KMS-11 (cell line): ENCODE results near the gene CACNB2.

Experiments
- H2AFZ ChIP-seq: fragments of 200-600 bp; sonication (generic); 2 replicates; pipeline ENCODE4 v1.6.1; 2016; ENCODE audit warnings: antibody characterized with exemption, mixed run types, low read depth
- H3K27ac ChIP-seq: fragments of 200-600 bp; sonication (generic); 2 replicates; pipeline ENCODE4 v1.6.1; 2016; ENCODE audit warnings: mild to moderate bottlenecking, mixed run types
- H3K27me3 ChIP-seq: fragments of 200-600 bp; sonication (generic); 2 replicates; pipeline ENCODE4 v1.6.1; 2017; ENCODE audit warnings: mild to moderate bottlenecking, low read depth, mixed run types, moderate library complexity; ENCODE audit not compliant: insufficient read depth
- H3K36me3 ChIP-seq: fragments of 200-600 bp; sonication (generic); 2 replicates; pipeline ENCODE4 v1.6.1; 2017; ENCODE audit warnings: mild to moderate bottlenecking, mixed run types; ENCODE audit not compliant: insufficient read depth
- H3K4me1 ChIP-seq: fragments of 200-600 bp; sonication (generic); 2 replicates; pipeline ENCODE4 v1.6.1; 2016; ENCODE audit warnings: mild to moderate bottlenecking, low read depth, mixed run types; ENCODE audit not compliant: poor library complexity, severe bottlenecking
- H3K4me2 ChIP-seq: fragments of 200-600 bp; sonication (generic); 2 replicates; pipeline ENCODE4 v1.7.0; 2016; ENCODE audit warnings: mild to moderate bottlenecking, mixed run types
- H3K4me3 ChIP-seq: fragments of 200-600 bp; sonication (generic); IDR thresholded peaks from 2 replicates; pipeline ENCODE4 v1.6.1; 2017; ENCODE audit warnings: low read depth, low read length, mixed read lengths; ENCODE audit not compliant: insufficient read depth
- H3K79me2 ChIP-seq: fragments of 200-600 bp; sonication (generic); 2 replicates; pipeline ENCODE4 v1.6.1; 2016; ENCODE audit warnings: low read depth, mixed run types; ENCODE audit not compliant: insufficient read depth
- H3K9ac ChIP-seq: fragments of 200-600 bp; sonication (generic); 2 replicates; pipeline ENCODE4 v1.6.1; 2016; ENCODE audit warnings: mild to moderate bottlenecking, mixed run types
- H4K20me1 ChIP-seq: fragments of 200-600 bp; sonication (generic); 2 replicates; pipeline ENCODE4 v1.6.1; 2016; ENCODE audit warnings: mild to moderate bottlenecking, mixed run types; ENCODE audit not compliant: insufficient read depth
- CTCF ChIP-seq: fragments of 200-600 bp; sonication (generic); conservative IDR thresholded peaks from 2 replicates; pipeline ENCODE4 v1.6.1; 2017; ENCODE audit warnings: low read depth, mild to moderate bottlenecking, antibody characterized with exemption, low read length, moderate library complexity, mixed read lengths

CACNB2 gene

GRCh38 chr10:18319628-18320027 is 179.4 kb downstream of the CACNB2 start:
- no peaks in the 10 kb centered on the region for H3K27me3 ChIP-seq
- H3K4me1 ChIP-seq, result no peaks in the 10 kb centered on the region
- TF ChIP-seq CTCF, result no peak
- H3K27ac ChIP-seq, result no peak overlapping the region
- H3K4me2 ChIP-seq, result no peak overlapping the region
- no peaks in the 10 kb centered on the region for H3K79me2 ChIP-seq
- H2AFZ ChIP-seq, result no peak overlapping the region
- H4K20me1 ChIP-seq, result no peaks in the 10 kb centered on the region
- no peak overlapping the region for H3K9ac ChIP-seq
- no peak overlapping the region for H3K4me3 ChIP-seq
- no peaks in the 10 kb centered on the region for H3K36me3 ChIP-seq

- H3K79me2 ChIP-seq, result no peaks in the 10 kb centered on the region
- H4K20me1 ChIP-seq, result no peaks in the 10 kb centered on the region
- H3K4me1 ChIP-seq, result no peaks in the 10 kb centered on the region
- H3K4me2 ChIP-seq, result no peak overlapping the region
- no peaks in the 10 kb centered on the region for H3K36me3 ChIP-seq
- no peak overlapping the region for H3K9ac ChIP-seq
- H3K27me3 ChIP-seq, result no peaks in the 10 kb centered on the region
- H2AFZ ChIP-seq, result no peak overlapping the region
- TF ChIP-seq CTCF, result no peak
- H3K27ac ChIP-seq, result no peak overlapping the region
- no peak overlapping the region for H3K4me3 ChIP-seq
Observed at GRCh38 chr10:18321371-18321770, 181.1 kb downstream of the CACNB2 start.

- no peaks in the 10 kb centered on the region for H3K36me3 ChIP-seq
- TF ChIP-seq CTCF, result no peak
- H3K4me3 ChIP-seq, result no peak overlapping the region
- no peaks in the 10 kb centered on the region for H3K4me1 ChIP-seq
- no peak overlapping the region for H3K4me2 ChIP-seq
- no peaks in the 10 kb centered on the region for H4K20me1 ChIP-seq
- no peak overlapping the region for H3K27ac ChIP-seq
- no peaks in the 10 kb centered on the region for H3K27me3 ChIP-seq
- H3K9ac ChIP-seq, result no peak overlapping the region
- no peaks in the 10 kb centered on the region for H3K79me2 ChIP-seq
- no peak overlapping the region for H2AFZ ChIP-seq
Observed at GRCh38 chr10:18323916-18324315, 183.7 kb downstream of the CACNB2 start.

- Histone ChIP-seq H3K9ac (no peak overlapping the region), H3K4me1 (no peaks in the 10 kb centered on the region), H3K27ac (no peak overlapping the region), H3K79me2 (no peaks in the 10 kb centered on the region), H3K36me3 (no peaks in the 10 kb centered on the region), H2AFZ (no peak overlapping the region), H3K27me3 (no peaks in the 10 kb centered on the region), H3K4me2 (no peak overlapping the region), H3K4me3 (no peak overlapping the region), H4K20me1 (no peaks in the 10 kb centered on the region)
- no peak for TF ChIP-seq CTCF
Observed at GRCh38 chr10:18325410-18325809, 185.2 kb downstream of the CACNB2 start.
